GM23338 (cell line): Measurements from ENCODE around the gene PRDM1.

Experiments
- CTCF ChIP-seq, 2 experiments: fragments of 200-600 bp in 1 of 2; sonication (generic) in 1 of 2; conservative IDR thresholded peaks; 2 replicates each; pipeline versions ENCODE4 v1.5.1 to v1.6.1; 2016 to 2017; ENCODE audit warnings: antibody characterized with exemption in 2 of 2, low read depth in 2 of 2, mild to moderate bottlenecking in 2 of 2, moderate library complexity in 1 of 2
- ETS1 ChIP-seq: IDR thresholded peaks from 2 replicates; pipeline ENCODE4 v1.6.1; 2016; ENCODE audit warnings: antibody characterized with exemption
- EZH2 ChIP-seq: fragments of 200-600 bp; sonication (generic); IDR thresholded peaks from one replicate; pipeline ENCODE4 v1.8.0; 2017; ENCODE audit warnings: antibody characterized with exemption, mild to moderate bottlenecking, low read depth; ENCODE audit not compliant: unreplicated experiment
- EZH2phosphoT487 ChIP-seq: fragments of 200-600 bp; sonication (generic); IDR thresholded peaks from one replicate; pipeline ENCODE4 v1.8.1; 2018; ENCODE audit warnings: antibody characterized with exemption; ENCODE audit not compliant: unreplicated experiment
- POLR2AphosphoS5 ChIP-seq: IDR thresholded peaks from 2 replicates; pipeline ENCODE4 v1.6.1; 2016; ENCODE audit warnings: antibody characterized with exemption, low read depth
- STAT1 ChIP-seq: IDR thresholded peaks from one replicate; pipeline ENCODE4 v1.6.1; 2016; ENCODE audit warnings: antibody characterized with exemption; ENCODE audit not compliant: unreplicated experiment
- TF ChIP-seq, protein P1 (sequence below): IDR thresholded peaks from one replicate; pipeline ENCODE4 v1.6.1; 2018; ENCODE audit warnings: antibody characterized with exemption; ENCODE audit not compliant: unreplicated experiment

DNA sequence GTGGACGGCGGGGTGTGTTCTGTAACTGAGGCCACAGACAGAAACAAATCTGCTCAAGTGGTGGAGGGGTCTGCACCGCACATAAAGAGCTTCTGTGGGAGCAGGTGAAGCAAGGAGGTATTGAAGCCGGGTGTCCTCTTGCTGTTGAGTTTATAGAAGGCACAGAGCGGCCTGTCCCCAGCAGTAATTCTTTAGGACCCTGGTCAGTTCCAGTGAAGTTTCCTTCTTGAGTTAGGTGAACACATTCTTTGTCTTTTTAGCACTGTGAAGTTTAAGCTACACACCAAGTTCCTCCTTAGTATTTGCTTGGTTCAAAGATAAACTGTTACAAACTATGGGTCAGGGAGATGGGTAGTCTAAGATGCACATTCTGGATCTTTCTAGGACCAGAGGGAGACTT lies 6.1 kb downstream of the PRDM1 start:
- TF ChIP-seq CTCF (conservative IDR thresholded peaks at IDR 0.05; ENCODE audit: low read depth in 2 of 2) = no peak
- TF ChIP-seq POLR2AphosphoS5 = no peak
- no peak for TF ChIP-seq EZH2
- TF ChIP-seq EZH2phosphoT487 = no peak
- TF ChIP-seq, protein P1, sequence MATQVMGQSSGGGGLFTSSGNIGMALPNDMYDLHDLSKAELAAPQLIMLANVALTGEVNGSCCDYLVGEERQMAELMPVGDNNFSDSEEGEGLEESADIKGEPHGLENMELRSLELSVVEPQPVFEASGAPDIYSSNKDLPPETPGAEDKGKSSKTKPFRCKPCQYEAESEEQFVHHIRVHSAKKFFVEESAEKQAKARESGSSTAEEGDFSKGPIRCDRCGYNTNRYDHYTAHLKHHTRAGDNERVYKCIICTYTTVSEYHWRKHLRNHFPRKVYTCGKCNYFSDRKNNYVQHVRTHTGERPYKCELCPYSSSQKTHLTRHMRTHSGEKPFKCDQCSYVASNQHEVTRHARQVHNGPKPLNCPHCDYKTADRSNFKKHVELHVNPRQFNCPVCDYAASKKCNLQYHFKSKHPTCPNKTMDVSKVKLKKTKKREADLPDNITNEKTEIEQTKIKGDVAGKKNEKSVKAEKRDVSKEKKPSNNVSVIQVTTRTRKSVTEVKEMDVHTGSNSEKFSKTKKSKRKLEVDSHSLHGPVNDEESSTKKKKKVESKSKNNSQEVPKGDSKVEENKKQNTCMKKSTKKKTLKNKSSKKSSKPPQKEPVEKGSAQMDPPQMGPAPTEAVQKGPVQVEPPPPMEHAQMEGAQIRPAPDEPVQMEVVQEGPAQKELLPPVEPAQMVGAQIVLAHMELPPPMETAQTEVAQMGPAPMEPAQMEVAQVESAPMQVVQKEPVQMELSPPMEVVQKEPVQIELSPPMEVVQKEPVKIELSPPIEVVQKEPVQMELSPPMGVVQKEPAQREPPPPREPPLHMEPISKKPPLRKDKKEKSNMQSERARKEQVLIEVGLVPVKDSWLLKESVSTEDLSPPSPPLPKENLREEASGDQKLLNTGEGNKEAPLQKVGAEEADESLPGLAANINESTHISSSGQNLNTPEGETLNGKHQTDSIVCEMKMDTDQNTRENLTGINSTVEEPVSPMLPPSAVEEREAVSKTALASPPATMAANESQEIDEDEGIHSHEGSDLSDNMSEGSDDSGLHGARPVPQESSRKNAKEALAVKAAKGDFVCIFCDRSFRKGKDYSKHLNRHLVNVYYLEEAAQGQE = no peak
- no peak for TF ChIP-seq STAT1
- no peak for TF ChIP-seq ETS1
